NAMALWA (cell line): ENCODE measurements around the gene ATP11A.

Experiments
- DNase-seq: peaks from one replicate; pipeline ENCODE4 v3.0.0-alpha.2; 2015; ENCODE audit warnings: low spot score

Gene ATP11A

GRCh38 chr13:112932971-112933370 is 243.1 kb downstream of the ATP11A start:
- no peak for DNase-seq

- DNase-seq = no peak
Measured at GRCh38 chr13:112933649-112934048, 243.8 kb downstream of the ATP11A start.

- DNase-seq = no peak
Measured at GRCh38 chr13:112934078-112934477, 244.2 kb downstream of the ATP11A start.
